IMR-90 (cell line): ENCODE measurements around the gene SAMD1. TPM values are rescaled to one million over a fixed set of nuclear protein-coding genes. Genes with fewer than 3 reads are reported as not detected.

ENCODE experiments used
- RAD21 ChIP-seq: IDR thresholded peaks from 2 replicates; pipeline ENCODE4 v1.6.1; 2012; ENCODE audit warnings: low read length, improper control_type of control experiment
- SMC3 ChIP-seq: fragments of 150-350 bp; IDR thresholded peaks from 2 replicates; pipeline ENCODE4 v1.6.1; 2016; ENCODE audit warnings: low read depth, mild to moderate bottlenecking, antibody characterized with exemption, low read length, moderate library complexity
- polyA plus RNA-seq, 3 experiments: library from polyadenylated mRNA; depleted of rRNA; stranded (reverse); fragments of >200 nt; gene quantifications; 2 replicates each; pipeline ENCODE4 v1.2.3, GENCODE V29; 2012; ENCODE audit warnings: low replicate concordance in 1 of 3
- total RNA-seq: library from RNA; depleted of rRNA; stranded (reverse); fragments of >200 nt; gene quantifications from 2 replicates; pipeline ENCODE4 v1.2.3, GENCODE V29; 2012
- TF ChIP-seq, protein P1 (sequence below): fragments of 150-350 bp; IDR thresholded peaks from 2 replicates; pipeline ENCODE4 v1.6.1; 2017; ENCODE audit warnings: mild to moderate bottlenecking, antibody characterized with exemption, low read length, low read depth

SAMD1 gene
- total and polyA plus RNA-seq, 2 of the 4 experiments (the other 2 are of a cell fraction): 6.5 to 14.1 TPM

DNA sequence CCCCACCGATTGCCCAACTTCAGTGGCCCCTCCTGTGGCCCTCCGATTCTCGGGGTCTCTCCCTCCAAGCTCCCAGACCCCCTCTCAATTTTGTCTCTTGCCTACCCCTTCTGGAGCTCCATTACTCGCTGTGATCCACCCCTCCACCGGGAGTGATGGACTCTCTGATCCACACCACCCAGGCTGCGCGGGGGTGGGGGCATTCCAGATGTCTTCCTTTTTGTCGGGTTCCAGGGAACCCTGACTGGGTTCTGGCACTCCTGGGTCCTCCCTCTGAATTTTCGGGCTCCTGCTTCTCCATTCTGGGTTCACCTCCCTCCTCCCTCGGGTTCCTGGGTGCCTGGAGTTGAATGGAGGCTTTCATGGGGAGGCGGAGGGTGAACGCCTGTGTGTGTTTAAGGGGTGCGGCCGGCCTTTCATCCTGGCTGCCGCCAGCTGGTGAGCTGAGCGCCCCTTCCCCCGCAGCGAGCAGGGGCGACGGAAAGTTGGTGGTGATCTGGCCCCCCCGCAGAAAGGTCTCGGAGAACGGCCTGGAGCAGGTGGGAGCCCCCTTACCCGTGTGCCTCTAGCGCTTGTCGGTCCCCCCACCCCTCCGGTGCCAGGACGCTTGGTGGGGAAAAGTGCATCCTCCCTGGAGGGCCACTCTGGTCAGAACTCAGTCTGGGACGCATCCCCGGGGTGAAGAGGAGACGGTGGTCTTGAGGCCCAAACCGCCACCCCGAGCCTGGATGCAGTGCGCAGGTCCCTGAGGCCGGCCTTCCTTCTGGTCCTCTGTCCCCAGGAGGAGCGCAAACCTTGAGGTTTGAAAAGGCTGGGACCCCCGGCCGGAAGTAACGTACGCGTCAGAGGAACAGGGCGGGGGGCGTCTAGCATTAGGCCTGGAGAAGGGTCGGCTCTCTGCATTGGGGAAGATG, 16.4 kb downstream of the SAMD1 start (continued):
- TF ChIP-seq, protein P1, sequence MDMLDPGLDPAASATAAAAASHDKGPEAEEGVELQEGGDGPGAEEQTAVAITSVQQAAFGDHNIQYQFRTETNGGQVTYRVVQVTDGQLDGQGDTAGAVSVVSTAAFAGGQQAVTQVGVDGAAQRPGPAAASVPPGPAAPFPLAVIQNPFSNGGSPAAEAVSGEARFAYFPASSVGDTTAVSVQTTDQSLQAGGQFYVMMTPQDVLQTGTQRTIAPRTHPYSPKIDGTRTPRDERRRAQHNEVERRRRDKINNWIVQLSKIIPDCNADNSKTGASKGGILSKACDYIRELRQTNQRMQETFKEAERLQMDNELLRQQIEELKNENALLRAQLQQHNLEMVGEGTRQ: no peak
- no peak for TF ChIP-seq RAD21
- TF ChIP-seq SMC3: no peak
